ENCODE measurements around the gene OSBPL5. TPM values are rescaled to one million over a fixed set of nuclear protein-coding genes. Genes with fewer than 3 reads are reported as not detected.

The OSBPL5 gene
- total and polyA plus RNA-seq, 12 donors = 2.7 to 30.6 (median 20.7) TPM

DNA sequence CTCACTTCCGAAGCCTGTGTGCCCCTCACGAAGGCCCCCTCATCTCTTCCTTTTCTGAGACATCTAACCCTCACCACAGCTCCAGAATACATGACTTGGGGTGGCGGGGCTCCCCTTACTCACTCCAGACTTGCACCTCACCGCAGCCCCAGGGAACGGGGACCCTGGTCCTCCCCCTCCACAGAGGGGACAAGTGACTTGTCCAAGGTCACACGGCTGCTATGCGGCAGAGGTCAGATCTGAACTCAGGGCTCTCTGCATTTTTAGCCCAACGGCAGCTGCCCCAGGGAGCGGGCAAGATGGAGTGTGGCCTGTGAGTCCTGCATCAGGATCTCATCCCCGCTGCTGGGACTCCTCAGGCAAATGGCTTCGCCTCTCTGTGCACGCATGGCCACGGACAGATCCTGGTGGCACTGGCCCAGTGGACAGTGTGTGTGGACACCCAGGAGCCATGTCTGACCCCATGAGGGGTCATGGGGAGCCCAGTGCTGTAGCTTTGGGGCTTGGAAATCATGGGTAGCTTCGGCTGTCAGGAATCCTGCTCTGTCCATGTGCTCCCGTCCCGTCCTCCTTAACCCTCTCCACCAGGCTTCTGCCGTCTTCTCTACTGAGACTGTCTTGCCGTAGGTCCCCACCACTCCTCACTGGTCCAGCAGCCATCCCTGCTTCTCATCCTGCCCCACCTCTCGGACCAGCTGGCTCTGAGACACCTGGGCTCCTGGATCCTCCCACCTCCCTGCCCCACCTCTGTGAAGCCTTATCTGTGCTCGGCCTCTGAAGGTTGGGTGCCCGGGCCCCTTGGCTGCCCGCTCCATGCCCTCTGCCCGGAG lies 59.9 kb downstream of the OSBPL5 start:
- DNase-seq = peak in 2 of 7 donors; percentile 6 to 44
- TF ChIP-seq, protein P1, sequence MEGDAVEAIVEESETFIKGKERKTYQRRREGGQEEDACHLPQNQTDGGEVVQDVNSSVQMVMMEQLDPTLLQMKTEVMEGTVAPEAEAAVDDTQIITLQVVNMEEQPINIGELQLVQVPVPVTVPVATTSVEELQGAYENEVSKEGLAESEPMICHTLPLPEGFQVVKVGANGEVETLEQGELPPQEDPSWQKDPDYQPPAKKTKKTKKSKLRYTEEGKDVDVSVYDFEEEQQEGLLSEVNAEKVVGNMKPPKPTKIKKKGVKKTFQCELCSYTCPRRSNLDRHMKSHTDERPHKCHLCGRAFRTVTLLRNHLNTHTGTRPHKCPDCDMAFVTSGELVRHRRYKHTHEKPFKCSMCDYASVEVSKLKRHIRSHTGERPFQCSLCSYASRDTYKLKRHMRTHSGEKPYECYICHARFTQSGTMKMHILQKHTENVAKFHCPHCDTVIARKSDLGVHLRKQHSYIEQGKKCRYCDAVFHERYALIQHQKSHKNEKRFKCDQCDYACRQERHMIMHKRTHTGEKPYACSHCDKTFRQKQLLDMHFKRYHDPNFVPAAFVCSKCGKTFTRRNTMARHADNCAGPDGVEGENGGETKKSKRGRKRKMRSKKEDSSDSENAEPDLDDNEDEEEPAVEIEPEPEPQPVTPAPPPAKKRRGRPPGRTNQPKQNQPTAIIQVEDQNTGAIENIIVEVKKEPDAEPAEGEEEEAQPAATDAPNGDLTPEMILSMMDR (IDR thresholded peaks at IDR 0.05) = no peak
- TF ChIP-seq POLR2A (IDR thresholded peaks at IDR 0.05) = no peak
- Histone ChIP-seq H3K27me3 (no peaks in the 10 kb centered on the region), H3K9me3 (replicated peaks in 1 of 3) (no peaks in the 10 kb centered on the region), H3K4me1 (replicated peaks in 1 of 2) (no peaks in the 10 kb centered on the region), H3K36me3 (replicated peaks in 1 of 2) (peaks cover 0 to 7% of the 10 kb centered on the region in 2 donors), H3K27ac (no peak overlapping the region), H3K4me3 (no peak overlapping the region)
- intact Hi-C loops (cut with DNase I) = loop anchor here in 1 of 2 donors (5.0 kb wide), 1 partner anchor 112 kb away; the partner anchor contains the start of gene MRGPRG
- 95 to 97% (median 96%) methylated on average over 19 to 23 of the region's 23 CpGs for WGBS, 4 donors

DNA sequence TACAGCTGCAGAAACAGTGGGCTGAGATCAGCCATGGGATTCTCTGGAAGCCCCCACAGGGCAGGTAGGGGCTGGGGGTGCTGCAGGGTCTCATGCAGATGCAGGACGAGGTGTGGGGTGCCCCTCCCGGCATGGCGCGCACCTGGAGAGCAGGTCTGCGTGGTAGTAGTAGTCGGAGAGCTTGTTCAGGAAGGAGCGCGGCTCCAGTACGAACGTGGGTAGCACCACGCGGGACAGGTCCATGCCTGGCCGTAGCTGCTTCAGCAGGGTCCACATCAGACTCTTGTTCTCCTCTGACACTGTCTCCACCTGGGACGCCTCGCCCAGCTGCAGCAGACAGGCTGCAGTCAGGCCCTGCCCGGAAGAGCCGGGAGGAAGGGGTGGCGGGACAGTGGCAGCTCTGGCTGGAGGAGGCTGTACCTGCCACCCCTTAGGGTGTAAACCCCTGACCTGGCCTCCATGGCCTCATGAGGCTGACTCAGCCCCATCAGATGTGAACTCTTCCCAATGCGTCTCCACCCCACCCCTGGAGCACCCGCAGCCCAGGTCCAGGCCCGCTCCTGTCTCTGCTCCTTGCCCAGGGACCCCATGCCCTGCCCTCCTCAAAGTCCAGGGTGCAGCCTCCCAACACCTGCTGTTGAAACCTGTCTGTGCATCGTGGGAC lies 60.9 kb downstream of the OSBPL5 start:
- intact Hi-C loops (cut with DNase I) = no loop called here
- Histone ChIP-seq H3K36me3 (replicated peaks in 1 of 2) (peaks cover 0 to 7% of the 10 kb centered on the region in 2 donors), H3K27ac (no peak overlapping the region), H3K4me1 (replicated peaks in 1 of 2) (no peaks in the 10 kb centered on the region), H3K27me3 (no peaks in the 10 kb centered on the region), H3K4me3 (no peak overlapping the region), H3K9me3 (replicated peaks in 1 of 3) (no peaks in the 10 kb centered on the region)
- 91 to 97% (median 93%) methylated on average over 20 to 22 of the region's 22 CpGs for WGBS, 4 donors
- DNase-seq = peak in 1 of 7 donors; percentile 28
- TF ChIP-seq, protein P1 (IDR thresholded peaks at IDR 0.05) = no peak
- TF ChIP-seq POLR2A (IDR thresholded peaks at IDR 0.05) = no peak

DNA sequence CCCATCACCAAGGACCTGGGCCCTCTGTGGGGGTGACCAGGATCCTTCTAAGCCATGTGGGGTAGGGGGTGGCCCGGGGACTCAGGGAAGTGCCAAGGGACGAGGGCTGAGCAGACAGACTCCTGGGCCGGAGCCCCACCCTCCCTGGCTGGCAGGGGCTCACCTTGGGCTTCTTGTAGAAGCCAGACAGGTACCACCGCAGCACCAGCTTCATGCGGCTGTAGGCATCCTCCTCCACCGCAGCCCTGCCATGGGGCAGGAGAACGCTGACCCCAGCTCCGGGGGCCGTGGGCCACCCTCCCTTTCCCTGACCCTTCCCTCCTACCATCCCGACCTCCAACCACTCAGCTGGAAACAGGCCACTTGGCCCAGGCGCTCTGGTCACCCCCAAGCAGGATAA lies 62.0 kb downstream of the OSBPL5 start:
- no peak overlapping the region for H3K27ac ChIP-seq
- intact Hi-C loops (cut with DNase I) = no loop called here

DNA sequence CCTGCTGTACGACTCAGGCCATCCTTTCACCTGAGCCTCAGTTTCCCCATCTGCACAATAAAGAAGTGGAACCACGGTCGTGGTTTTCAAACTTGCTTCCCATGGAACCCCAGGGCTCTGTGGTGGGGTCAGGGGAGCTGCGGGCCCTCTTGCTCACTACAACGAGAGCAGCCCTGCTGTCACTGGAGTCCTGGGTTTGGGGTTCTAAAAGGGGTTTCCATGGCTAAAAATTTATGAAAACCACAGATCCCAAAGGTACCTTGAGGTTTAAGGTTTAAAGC lies 62.5 kb downstream of the OSBPL5 start:
- Histone ChIP-seq H3K27ac (no peak overlapping the region), H3K4me3 (no peak overlapping the region), H3K9me3 (replicated peaks in 1 of 3) (no peaks in the 10 kb centered on the region), H3K36me3 (replicated peaks in 1 of 2) (peaks cover 0 to 6% of the 10 kb centered on the region in 2 donors), H3K27me3 (no peaks in the 10 kb centered on the region), H3K4me1 (replicated peaks in 1 of 2) (no peaks in the 10 kb centered on the region)
- TF ChIP-seq, protein P1 (IDR thresholded peaks at IDR 0.05) = no peak
- TF ChIP-seq POLR2A (IDR thresholded peaks at IDR 0.05) = no peak
- intact Hi-C loops (cut with DNase I) = no loop called here
- no peak for DNase-seq
- WGBS, 4 donors = 90 to 100% (median 96%) methylated on average over 3 to 5 of the region's 5 CpGs

More for the DNA sequence above, 62.0 kb downstream of the OSBPL5 start:
- Histone ChIP-seq H3K4me1 (replicated peaks in 1 of 2) (no peaks in the 10 kb centered on the region), H3K36me3 (replicated peaks in 1 of 2) (peaks cover 0 to 7% of the 10 kb centered on the region in 2 donors), H3K4me3 (no peak overlapping the region), H3K27me3 (no peaks in the 10 kb centered on the region), H3K9me3 (replicated peaks in 1 of 3) (no peaks in the 10 kb centered on the region)
- WGBS, 4 donors = 77 to 88% (median 88%) methylated on average over 7 to 11 of the region's 11 CpGs; no CpG with 5 or more reads in 1 of the 4 donors
- DNase-seq = peak in 1 of 7 donors; percentile 35
- no peak for TF ChIP-seq POLR2A (IDR thresholded peaks at IDR 0.05)
- TF ChIP-seq, protein P1 (IDR thresholded peaks at IDR 0.05) = no peak
